NCI-H1092 treated with DMSO at 0.1 percent for 48 hours (cell line): ENCODE results near the gene SPEG.
"Not testable (repeated sequence)": the region's sequence is repeated elsewhere in the genome, so short reads cannot be mapped to it uniquely, and the experiment has no call there.

Source experiments
- DNase-seq: peaks from one replicate; lab custom pipeline; 2025; lab: John Stamatoyannopoulos, UW

The SPEG gene

DNA sequence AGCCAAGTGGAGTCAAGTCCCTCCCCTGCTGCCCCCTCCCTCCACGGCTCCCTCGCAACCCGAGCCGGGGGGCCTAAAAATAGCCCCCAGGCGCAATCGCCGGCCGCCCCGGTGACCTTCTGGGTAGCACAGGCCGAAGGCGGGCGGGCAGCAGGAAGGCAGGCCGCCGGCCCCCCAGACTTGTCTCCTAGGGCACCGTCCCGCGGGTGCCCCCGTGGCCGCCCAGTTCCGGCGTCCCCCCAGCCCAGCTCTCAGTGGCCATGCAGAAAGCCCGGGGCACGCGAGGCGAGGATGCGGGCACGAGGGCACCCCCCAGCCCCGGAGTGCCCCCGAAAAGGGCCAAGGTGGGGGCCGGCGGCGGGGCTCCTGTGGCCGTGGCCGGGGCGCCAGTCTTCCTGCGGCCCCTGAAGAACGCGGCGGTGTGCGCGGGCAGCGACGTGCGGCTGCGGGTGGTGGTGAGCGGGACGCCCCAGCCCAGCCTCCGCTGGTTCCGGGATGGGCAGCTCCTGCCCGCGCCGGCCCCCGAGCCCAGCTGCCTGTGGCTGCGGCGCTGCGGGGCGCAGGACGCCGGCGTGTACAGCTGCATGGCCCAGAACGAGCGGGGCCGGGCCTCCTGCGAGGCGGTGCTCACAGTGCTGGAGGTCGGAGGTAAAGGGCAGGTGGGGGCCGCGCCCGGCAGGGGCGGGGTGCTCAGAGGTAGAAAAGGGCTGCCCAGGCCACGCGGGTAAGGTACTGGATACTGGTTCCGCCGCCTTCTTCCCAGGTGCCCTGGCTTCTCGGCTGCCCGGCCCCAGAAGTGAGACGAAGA lies at the start of gene SPEG:
TSS of gene SPEG (plus strand) at position 126 of the 808 bp plus-strand sequence. CDS start at position 261, 135 bp downstream.
- DNase-seq: no peak

DNA sequence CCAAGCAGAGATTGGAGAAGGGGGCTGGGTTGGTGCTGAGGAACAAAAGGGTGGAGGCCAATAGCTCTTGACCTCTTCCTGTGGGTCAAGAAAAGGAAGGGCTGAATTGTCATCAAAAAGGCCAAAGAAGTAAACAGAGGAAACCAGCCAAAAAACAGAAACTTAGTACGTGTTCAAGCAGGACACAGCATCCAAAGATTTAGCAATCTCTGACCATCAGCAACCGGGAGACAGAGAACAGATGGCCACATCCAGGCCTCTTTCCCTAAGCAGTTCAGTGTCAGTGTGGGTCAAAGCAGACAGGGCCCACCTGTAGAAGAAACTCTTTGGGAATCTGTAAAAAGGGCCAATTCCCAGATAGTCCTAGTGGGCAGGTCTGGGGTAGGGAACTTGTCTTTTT lies 49.8 kb upstream of the SPEG start:
- DNase-seq: no peak

GRCh38 chr2:219385958-219386520 lies 48.6 kb upstream of the SPEG start:
- no peak for DNase-seq

- no peak for DNase-seq
Observed at GRCh38 chr2:219386532-219387280, 47.9 kb upstream of the SPEG start.

DNA sequence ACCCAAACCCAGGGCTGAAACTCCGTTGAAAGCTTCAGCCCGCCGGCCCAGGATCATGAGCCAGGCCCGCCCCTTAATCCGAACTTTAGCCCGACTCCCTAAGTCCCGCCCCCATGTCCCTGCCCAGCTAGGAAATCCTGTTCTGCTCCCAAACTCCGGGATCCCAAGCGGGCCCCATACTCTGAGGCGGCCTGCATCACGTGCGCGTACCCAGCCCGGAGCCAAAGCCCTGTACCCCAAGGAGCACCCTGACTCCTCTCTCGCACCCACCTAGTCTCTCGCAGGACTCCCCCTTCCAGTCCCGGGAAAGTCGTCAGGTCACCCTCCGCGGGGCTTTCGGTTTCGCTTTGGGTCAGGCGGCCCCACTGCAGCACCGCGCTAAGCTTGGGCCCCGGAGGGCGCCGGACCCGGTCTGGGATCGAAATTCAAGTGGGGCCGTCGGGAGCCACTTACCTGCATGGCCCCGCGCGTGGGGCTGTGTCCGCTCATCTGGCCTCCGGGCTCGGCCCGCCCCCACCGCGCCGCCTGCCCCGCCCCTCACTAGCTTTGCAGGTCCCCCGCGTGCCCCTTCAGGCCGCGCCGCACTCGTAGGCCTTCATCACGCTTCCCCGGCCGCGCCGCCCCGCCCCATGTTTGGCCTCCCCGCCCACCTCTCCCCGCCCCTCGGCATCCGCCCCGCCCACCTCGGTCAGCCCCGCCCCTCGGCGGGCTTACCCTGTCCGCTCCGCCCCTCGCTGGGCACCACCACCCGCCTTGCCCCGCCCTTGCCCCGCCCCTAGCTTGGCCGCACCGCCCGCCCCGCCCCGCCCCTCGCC lies 47.1 kb upstream of the SPEG start, which contains the start of gene DNPEP:
TSS of gene DNPEP (minus strand) at position 607 of the 815 bp plus-strand sequence. CDS start at position 489, 118 bp downstream.
- DNase-seq: no peak

DNA sequence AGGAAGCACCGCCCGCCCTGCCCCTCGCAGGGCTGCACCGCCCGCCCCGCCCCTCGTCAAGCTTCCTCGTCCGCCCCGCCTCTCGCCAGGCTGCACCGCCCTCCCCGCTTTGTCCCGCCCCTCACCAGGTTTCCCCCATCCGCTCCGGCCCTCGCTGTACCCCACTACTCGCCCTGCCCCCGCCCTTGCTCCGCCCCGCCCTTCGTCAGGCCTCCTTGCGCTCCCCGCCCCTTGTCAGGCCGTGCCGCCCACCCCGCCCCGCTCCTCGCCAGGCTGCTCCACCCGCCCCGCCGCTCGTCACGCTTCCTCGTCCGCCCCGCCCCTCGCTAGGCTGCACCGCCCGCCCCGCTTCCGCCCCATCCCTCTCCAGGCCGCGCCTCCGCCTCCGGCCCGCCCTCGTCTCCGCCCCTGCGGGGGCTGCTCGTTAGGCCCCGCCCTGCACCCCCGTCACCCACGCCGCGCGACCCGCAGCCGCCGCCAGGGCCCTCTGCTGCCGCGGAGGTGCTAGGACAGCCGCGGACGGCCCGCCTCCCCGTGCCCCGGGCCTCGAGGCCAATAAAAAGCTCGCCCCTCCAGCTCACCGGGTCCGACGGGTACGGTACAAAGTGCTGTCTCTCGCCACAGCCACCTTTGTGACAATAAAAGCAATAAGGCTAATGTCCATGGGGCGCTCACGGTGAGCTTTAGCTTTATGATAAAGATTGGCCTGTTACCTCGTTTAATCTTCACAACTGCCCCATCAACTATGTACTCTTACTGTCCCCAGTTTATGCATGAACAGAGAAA lies 46.3 kb upstream of the SPEG start:
- DNase-seq: peak; percentile 92

DNA sequence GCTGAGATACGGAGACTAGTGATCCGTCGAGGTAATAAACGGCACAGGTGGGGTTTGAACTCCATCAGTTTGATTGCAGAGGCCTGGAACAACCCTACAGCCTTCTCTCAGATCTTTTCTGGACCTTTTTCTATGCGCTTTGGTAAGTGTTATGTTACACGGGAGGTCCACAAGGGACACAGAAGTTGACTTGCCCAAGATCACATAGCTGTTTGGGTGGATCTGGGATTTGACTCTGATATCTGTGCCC lies 45.8 kb upstream of the SPEG start:
- no peak for DNase-seq

DNA sequence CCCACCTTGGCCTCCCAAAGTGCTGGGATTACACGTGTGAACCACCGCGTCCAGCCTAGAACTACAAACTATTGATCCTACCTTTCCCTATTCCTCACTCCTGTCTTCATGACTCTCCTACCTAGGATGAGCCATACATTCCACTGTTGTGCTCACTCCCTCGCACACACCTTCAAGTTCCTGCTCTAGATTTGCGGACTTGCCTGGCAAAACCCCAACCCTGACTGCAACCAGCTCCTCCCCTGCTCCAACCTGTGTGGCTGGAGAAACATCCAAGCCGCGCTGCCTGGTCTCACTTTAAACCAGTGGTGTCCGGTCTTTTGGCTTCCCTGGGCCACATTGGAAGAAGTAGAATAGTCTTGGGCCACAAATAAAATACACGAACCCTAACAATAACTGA lies 41.9 kb upstream of the SPEG start:
- no peak for DNase-seq

- not testable (repeated sequence) for DNase-seq
Observed at GRCh38 chr2:219395056-219395455, 39.6 kb upstream of the SPEG start.

- no peak for DNase-seq
Observed at GRCh38 chr2:219395609-219396008, 39.0 kb upstream of the SPEG start.

DNA sequence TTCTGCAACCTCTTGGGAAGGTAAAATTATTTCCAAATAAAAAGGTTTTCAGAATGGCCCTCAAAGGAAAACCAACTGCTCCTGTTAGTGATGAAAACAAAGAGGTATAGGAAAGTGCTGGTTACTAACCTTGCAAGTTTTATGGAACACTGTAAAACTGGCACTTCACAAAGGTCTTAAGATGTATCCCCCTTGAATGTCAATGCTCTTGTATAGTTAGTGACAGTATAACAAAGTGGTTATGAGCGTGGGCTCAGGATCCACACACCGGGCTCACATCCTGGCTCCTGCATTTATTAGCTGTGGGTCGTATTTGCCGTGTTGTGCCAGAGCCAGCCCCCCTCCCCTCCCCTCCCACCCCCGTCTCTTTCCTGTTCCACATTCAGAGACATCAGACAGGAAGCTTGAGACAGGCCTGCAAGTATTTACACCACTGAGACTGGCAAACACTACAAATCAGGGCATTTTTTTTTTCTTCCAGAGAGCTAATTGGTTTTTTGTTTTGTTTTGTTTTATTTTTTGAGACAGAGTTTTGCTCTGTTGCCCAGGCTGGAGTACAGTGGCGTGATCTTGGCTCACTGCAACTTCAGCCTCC lies 37.7 kb upstream of the SPEG start:
- DNase-seq: peak; percentile 37

GRCh38 chr2:219398721-219399363 lies 35.8 kb upstream of the SPEG start:
- peak; percentile 94 for DNase-seq

DNA sequence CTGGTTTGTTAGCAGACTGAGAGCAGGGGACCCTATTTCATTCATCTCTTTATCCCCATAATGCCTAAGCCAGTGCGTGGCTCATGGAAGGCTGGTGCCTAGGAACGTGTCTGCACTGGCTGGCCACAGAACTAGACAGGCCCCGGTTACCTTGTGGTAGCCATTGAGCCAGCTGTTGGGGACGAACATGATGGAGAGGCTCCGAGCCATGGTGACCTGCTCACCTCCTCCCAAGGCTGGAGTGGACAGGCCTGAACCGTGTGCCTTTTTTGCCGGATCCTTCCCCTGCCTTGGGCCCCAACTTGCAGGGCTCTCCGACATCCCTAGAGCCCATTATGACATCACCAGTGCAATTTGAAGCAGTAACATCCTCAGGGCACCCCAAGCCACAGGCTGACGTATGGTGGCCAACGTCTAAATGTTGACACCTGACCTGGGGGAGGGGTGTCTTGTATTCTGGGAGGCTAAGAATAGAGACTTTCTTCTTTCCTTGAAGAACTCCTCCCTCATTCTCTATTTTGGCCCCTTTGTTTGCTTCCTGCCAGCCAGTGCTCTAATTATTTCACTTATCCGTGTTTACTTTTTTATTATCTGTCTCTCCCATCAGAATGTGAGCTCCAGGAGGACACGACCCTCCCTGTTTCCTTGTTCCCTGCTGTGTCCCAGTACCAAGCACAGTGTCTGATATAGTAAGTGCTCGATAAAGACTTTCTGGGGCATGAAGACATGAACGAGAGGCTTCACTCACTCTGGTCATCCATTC lies 34.7 kb upstream of the SPEG start:
- peak; percentile 46 for DNase-seq

DNA sequence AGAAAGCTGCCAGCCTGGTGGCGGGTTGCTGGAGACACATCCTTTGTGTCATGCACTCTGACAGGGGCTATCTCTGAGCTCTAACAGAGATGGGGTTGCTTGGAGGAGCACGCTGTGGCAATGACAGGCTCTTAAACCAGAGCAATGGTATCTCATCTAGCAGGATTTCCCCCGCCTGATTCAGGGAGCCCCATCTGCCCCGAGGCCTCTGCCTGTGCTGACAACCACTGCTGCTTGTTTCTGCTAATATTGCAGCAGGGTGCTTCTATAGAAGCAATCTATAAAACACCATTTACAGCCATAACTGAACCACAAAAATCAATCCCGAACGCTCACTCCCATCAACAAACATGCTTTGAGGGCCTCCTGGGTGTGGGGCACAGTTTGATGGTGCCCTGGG lies 34.1 kb upstream of the SPEG start:
- no peak for DNase-seq

GRCh38 chr2:219401606-219402005 lies 33.0 kb upstream of the SPEG start:
- DNase-seq: no peak

GRCh38 chr2:219402665-219403515 lies 31.8 kb upstream of the SPEG start:
- peak; percentile 62 for DNase-seq

- DNase-seq: no peak
Observed at GRCh38 chr2:219403861-219404260, 30.8 kb upstream of the SPEG start.

DNA sequence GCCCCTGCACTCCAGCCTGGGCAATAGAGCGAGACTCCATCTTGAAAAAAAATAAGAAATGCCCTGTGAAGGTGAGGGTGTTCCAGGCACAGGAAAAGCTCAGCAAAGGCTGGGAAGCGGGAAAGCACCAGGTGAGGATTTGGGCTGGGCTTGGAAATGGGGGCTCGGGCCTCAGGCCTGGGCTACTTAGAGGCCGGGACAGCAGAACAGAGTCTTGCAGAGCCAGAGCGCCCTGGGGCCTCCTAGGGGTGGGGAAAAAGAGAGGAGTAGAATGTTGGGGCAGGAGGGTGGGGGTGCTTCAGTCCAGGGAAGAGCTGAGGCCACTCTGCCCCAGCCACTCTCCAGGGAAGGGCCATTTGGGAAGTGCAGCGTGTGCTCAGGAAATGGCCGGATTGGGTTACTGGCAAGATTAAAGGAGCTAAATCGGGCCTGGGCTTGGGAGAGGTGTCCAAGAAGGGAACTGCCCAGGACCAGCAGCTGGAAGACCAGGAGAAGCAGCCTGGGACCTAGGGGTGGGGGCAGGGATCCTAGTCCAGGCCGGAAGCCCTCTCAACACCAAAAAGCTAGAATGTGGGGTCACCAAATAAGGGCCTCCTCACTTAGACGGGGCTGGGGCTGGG lies 30.2 kb upstream of the SPEG start:
- DNase-seq: no peak
